Measurements from ENCODE around the gene TEX13B.
A peak's percentile ranks its signal among the peaks of the same experiment; 100 is the strongest.

DNA sequence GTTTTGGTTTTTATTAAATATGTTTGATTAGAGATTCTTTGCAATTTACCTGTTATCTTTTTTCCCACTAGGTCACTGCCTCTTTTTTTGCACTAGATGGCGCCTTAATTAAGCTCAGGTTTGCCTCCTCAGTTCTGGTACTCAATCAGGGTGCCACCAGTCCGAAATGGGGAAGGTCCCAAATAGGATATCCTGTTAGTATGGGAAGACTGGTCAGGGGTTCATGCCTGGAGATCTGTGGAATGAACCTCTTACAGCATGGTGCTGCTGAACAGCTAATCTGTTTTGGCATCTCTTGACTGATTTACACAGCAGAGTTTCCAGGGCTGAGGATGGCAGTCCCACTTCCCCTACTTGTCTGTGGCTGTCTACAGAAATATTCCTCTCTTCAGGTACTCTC is 38.5 kb upstream of the TEX13B start:
- TF ChIP-seq EZH2phosphoT487 (conservative IDR thresholded peaks at IDR 0.05; ENCODE audit: low read length) = no peak
- TF ChIP-seq, protein P1, sequence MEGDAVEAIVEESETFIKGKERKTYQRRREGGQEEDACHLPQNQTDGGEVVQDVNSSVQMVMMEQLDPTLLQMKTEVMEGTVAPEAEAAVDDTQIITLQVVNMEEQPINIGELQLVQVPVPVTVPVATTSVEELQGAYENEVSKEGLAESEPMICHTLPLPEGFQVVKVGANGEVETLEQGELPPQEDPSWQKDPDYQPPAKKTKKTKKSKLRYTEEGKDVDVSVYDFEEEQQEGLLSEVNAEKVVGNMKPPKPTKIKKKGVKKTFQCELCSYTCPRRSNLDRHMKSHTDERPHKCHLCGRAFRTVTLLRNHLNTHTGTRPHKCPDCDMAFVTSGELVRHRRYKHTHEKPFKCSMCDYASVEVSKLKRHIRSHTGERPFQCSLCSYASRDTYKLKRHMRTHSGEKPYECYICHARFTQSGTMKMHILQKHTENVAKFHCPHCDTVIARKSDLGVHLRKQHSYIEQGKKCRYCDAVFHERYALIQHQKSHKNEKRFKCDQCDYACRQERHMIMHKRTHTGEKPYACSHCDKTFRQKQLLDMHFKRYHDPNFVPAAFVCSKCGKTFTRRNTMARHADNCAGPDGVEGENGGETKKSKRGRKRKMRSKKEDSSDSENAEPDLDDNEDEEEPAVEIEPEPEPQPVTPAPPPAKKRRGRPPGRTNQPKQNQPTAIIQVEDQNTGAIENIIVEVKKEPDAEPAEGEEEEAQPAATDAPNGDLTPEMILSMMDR (IDR thresholded peaks at IDR 0.05; ENCODE audit: insufficient read depth, low read length, poor library complexity, severe bottlenecking) = peak; percentile 48
